Immature natural killer cell (primary cell): Measurements from ENCODE around the gene TNFRSF25. TPM values are rescaled to one million over a fixed set of nuclear protein-coding genes. Genes with fewer than 3 reads are reported as not detected.
A peak's percentile ranks its signal among the peaks of the same experiment; 100 is the strongest.
"Not testable (repeated sequence)": the region's sequence is repeated elsewhere in the genome, so short reads cannot be mapped to it uniquely, and the experiment has no call there.

Experiments used
- DNase-seq, 3 donors: peaks; one replicate each; pipeline ENCODE4 v3.0.0; 2022; ENCODE audit warnings: mixed read lengths in 1 of 3
- H3K27ac Mint-ChIP-seq, 6 donors: one replicate each; pipeline ENCODE4 v1.8.0; 2020; ENCODE audit warnings: mixed read lengths in 6 of 6, mild to moderate bottlenecking in 5 of 6, inconsistent platforms in 4 of 6, moderate library complexity in 3 of 6
- H3K27me3 Mint-ChIP-seq, 3 donors: one replicate each; pipeline ENCODE4 v1.8.0; 2020 to 2021; ENCODE audit warnings: low read depth in 3 of 3, mild to moderate bottlenecking in 3 of 3, mixed read lengths in 3 of 3, moderate library complexity in 3 of 3, inconsistent platforms in 1 of 3
- H3K36me3 Mint-ChIP-seq, 3 donors: one replicate each; pipeline ENCODE4 v1.8.0; 2020; ENCODE audit warnings: mixed read lengths in 3 of 3, inconsistent platforms in 2 of 3, mild to moderate bottlenecking in 2 of 3
- H3K4me1 Mint-ChIP-seq, 2 donors: one replicate each; pipeline ENCODE4 v1.8.0; 2020; ENCODE audit warnings: inconsistent platforms in 2 of 2, mild to moderate bottlenecking in 2 of 2, mixed read lengths in 2 of 2, moderate library complexity in 1 of 2
- H3K4me3 Mint-ChIP-seq, 5 donors: one replicate each; pipeline ENCODE4 v1.8.0; 2020; ENCODE audit warnings: mild to moderate bottlenecking in 5 of 5, mixed read lengths in 5 of 5, inconsistent platforms in 3 of 5, moderate library complexity in 3 of 5
- H3K9me3 Mint-ChIP-seq, 6 donors: one replicate each; pipeline ENCODE4 v1.8.0; 2020; ENCODE audit warnings: mild to moderate bottlenecking in 6 of 6, mixed read lengths in 6 of 6, inconsistent platforms in 4 of 6, moderate library complexity in 3 of 6
- polyA plus RNA-seq, 3 donors: library from polyadenylated mRNA; unstranded; fragments of 300-500 nt; fragmentation: Illumina TruSeq; gene quantifications; one replicate each; pipeline ENCODE4 v1.2.3, GENCODE V29; 2021

The TNFRSF25 gene
- polyA plus RNA-seq, 3 donors from 2014 or later = 3.1 to 15.3 (median 9.8) TPM

DNA sequence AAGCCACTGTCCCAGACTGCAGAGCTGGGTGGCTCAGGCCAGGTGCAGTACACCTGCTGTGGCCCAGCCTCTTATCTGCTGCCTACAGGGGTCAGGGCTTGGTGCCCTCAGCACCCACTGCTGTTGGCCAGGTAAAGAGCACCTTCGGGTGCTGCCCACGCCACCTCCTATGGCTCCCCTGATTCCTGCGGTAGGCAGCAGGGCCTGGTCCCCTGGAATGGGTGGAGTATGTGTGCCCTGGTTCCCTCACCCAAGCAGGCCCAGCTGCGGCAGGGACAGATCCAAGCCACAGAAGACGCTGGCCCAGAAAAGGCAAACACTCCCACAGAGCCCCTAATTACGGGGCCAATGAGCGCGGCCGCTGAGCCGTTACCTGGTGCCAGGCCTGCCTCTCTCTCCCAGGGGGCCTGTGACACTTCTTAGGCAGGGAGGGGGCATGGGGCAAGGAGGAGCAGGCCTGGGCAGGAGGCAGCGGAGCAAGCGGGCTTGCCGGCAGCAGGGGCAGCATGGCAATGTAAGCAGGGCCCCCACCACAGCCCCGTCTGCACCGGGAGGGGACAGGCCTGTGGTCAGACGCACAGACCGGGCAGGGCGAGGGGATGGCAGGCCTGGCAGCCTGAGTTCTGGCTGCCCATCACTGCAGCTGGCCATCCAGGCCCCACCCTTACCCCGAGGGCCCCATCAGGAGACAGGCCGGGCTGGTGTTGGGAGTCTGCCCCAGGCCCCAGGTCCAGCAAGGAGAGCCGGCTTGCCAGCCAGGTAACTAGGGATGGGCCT lies 22.4 kb downstream of the TNFRSF25 start:
- no peaks in the 10 kb centered on the region for H3K9me3 Mint-ChIP-seq
- DNase-seq = no peak
- H3K4me1 Mint-ChIP-seq = peaks cover 5 to 8% of the 10 kb centered on the region in 2 donors
- H3K27me3 Mint-ChIP-seq = peaks cover 9 to 16% (median 14%) of the 10 kb centered on the region in 3 donors
- no peak overlapping the region for H3K4me3 Mint-ChIP-seq
- H3K36me3 Mint-ChIP-seq = no peaks in the 10 kb centered on the region
- H3K27ac Mint-ChIP-seq = no peak overlapping the region

DNA sequence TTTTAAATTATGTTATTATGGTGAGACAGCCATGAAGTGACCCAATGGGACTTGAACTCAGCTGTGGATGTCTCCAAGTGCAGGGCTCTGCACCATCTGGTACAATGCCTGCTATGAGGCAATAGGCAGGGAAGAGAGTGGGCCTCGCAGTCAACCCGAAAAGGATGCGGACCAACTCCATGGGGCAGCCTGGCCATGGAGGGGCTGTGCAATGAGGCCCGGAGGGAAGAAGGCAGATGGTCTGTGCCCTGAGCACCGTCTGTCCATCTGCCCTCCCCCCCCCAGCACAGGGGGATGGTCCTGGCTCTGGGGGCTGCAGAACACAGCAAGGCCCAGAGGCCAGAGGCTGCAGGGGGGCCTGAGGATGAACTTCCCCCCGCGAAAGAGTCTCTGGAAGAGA lies 24.4 kb downstream of the TNFRSF25 start:
- peak overlapping the region in 2 of 5 donors; percentile 54 to 64 for H3K4me3 Mint-ChIP-seq
- no peak for DNase-seq
- no peaks in the 10 kb centered on the region for H3K9me3 Mint-ChIP-seq
- peaks cover 5 to 10% of the 10 kb centered on the region in 2 donors for H3K4me1 Mint-ChIP-seq
- H3K27me3 Mint-ChIP-seq = peaks cover 10 to 19% (median 13%) of the 10 kb centered on the region in 3 donors
- no peaks in the 10 kb centered on the region for H3K36me3 Mint-ChIP-seq
- H3K27ac Mint-ChIP-seq = no peak overlapping the region

DNA sequence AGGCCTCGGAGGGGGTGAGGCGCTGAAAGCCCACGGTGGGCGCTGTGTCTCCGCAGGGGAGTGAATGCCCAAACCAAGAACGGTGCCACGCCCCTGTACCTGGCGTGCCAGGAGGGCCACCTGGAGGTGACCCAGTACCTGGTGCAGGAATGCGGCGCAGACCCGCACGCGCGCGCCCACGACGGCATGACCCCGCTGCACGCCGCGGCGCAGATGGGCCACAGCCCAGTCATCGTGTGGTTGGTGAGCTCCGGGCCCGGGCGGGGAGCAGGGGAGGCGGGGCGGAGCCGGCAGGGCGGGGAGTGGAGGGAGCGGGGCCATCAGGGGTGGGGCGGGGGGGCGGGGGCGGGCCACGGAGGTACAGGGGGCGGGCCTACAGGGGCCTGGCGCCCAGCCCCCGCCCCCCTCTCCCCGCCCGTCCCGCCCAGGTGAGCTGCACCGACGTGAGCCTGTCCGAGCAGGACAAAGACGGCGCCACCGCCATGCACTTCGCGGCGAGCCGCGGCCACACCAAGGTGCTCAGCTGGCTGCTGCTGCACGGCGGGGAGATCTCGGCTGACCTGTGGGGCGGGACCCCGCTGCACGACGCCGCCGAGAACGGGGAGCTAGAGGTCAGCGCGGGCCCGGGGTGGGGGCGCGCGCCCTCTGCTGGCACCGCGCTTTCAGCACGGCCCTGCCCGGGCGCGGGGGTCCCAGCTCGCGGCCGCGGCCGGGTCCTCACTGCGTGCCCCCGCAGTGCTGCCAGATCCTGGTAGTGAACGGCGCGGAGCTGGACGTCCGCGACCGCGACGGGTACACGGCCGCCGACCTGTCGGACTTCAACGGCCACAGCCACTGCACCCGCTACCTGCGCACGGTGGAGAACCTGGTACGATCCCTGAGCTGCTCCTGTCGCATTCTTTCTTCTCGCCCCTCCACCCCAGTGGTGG lies 25.5 kb downstream of the TNFRSF25 start:
- H3K4me3 Mint-ChIP-seq = peak overlapping the region; percentile 54 to 74 (median 65)
- no peaks in the 10 kb centered on the region for H3K36me3 Mint-ChIP-seq
- H3K27me3 Mint-ChIP-seq = peaks cover 9 to 19% (median 12%) of the 10 kb centered on the region in 3 donors
- peaks cover 5 to 10% of the 10 kb centered on the region in 2 donors for H3K4me1 Mint-ChIP-seq
- no peak overlapping the region for H3K27ac Mint-ChIP-seq
- H3K9me3 Mint-ChIP-seq = no peaks in the 10 kb centered on the region
- peak; percentile 60 to 66 (median 64) for DNase-seq

DNA sequence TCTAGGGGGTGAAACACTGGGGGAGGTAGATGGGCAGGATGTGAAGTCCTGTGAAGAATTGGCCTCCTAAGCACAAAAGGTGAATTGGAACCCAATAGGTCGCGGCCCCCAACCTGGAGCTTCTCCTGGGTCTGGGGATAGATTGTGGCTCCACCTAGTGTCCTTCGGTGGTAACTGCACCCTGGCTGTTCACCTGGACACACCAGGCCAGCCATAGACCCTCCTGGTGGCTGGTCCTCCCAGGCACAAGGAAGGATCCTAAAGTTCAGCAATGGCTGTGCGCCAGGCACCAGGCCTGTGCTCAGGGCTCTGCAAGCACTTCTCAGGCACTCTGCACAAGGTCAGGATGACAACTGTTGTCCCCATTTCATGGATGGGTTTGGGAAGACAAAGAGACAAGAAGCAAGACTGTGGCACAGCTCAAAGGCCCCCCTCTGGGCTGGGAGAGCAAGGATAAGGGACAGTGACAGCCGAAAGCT lies 27.9 kb downstream of the TNFRSF25 start:
- peak; percentile 65 to 69 (median 68) for DNase-seq
- H3K9me3 Mint-ChIP-seq = no peaks in the 10 kb centered on the region
- no peak overlapping the region for H3K27ac Mint-ChIP-seq

DNA sequence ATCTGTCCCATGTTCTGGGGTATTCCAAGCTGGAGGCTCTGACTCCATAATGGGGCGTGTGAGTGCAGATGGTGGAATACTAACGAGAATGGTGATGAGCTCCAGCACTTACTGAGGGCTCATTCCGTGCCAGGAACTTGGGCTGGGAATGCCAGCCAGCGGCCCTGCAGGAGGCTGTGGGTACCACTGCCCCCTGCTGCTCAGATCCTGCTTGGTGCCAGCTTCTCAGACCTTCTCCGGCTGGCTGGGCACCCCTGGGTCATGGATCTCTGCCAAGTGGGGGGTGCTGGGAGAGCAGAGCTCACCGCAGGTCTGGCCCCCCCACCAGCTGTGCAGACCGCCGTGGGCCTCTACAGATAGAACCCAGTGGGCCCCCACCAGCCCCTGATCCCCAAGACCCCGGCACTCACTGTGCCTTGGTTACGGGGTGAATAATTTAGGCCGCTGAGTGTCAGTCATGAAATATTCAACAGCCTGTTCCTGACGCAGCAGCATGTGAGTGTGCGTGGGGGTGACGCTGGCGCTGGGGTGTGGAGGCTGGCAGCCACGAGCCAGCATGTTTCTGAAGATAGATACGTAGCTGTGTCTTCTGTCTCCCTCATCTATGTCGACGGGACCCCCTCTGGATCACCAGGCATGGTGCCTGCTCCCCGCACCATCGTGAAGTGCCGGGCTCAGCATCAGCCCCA lies 28.8 kb downstream of the TNFRSF25 start:
- H3K4me3 Mint-ChIP-seq, H3K9me3 Mint-ChIP-seq, H3K4me1 Mint-ChIP-seq, H3K36me3 Mint-ChIP-seq, H3K27ac Mint-ChIP-seq, DNase-seq: not testable (repeated sequence)
- H3K27me3 Mint-ChIP-seq = peaks cover 5 to 14% (median 12%) of the 10 kb centered on the region in 3 donors

More for the DNA sequence above, 27.9 kb downstream of the TNFRSF25 start:
- peak overlapping the region in 4 of 5 donors; percentile 34 to 71 (median 46) for H3K4me3 Mint-ChIP-seq
- no peaks in the 10 kb centered on the region for H3K36me3 Mint-ChIP-seq
- peaks cover 5 to 10% of the 10 kb centered on the region in 2 donors for H3K4me1 Mint-ChIP-seq
- H3K27me3 Mint-ChIP-seq = peaks cover 5 to 14% (median 12%) of the 10 kb centered on the region in 3 donors

DNA sequence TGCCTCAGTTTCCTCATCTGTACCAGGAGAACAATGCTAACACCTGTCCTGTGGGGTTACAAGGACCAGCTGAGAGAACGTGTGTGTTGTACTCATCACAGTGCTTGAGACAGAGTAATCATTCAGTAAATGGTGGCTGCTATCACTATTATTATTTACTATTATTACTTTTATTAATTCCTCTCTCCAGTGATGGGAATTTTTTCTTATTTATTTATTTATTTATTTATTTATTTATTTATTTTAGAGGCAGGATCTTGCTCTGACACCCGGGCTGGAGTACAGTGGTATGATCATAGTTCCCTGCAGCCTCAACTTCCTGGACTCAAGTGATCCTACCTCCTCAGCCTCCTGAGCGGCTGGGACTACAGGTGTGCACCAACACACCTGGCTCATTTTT lies 29.7 kb downstream of the TNFRSF25 start:
- not testable (repeated sequence) for H3K4me1 Mint-ChIP-seq, H3K4me3 Mint-ChIP-seq, H3K27ac Mint-ChIP-seq, H3K36me3 Mint-ChIP-seq, DNase-seq, H3K9me3 Mint-ChIP-seq
- H3K27me3 Mint-ChIP-seq = peaks cover 5 to 14% (median 12%) of the 10 kb centered on the region in 3 donors

DNA sequence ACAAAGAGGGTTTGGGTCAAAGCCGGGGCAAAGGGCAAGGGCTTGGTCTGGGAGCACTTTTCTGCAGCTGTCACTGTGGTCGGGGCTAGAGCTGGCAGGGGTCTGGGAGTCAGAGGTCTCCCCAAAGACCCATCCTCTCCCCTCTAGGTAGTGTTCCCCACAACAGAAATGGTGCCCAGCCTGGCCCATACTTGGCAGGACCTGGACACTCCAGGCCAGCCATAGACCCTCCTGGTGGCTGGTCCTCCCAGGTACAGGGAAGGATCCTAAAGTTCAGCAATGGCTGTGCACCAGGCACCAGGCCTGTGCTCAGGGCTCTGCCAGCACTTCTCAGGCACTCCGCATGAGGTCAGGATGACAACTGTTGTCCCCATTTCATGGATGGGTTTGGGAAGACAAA lies 30.4 kb downstream of the TNFRSF25 start:
- no peak for DNase-seq
- no peaks in the 10 kb centered on the region for H3K36me3 Mint-ChIP-seq
- peaks cover 5 to 7% of the 10 kb centered on the region in 2 donors for H3K4me1 Mint-ChIP-seq
- H3K27me3 Mint-ChIP-seq = peaks cover 3 to 12% (median 11%) of the 10 kb centered on the region in 3 donors
- H3K27ac Mint-ChIP-seq = no peak overlapping the region
- no peaks in the 10 kb centered on the region for H3K9me3 Mint-ChIP-seq
- H3K4me3 Mint-ChIP-seq = no peak overlapping the region

DNA sequence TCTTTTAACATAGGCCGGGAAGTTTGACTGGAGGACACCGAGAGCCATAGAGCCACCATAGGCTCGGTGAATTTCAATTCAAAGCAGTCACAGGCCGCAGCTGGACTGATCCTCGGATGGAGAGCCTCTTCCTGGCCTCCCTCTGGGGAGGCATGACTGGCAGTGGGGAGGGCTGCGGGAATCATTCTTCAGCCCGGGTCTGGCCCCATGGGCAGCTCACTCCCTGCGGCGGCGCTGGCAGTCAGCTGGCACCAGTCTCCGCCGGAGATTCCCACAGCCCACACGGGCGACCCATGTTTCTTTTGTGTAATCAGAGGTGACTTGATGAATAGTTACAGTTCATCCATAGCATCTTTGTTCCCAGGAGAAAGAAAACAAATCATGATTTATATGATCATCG lies 30.8 kb downstream of the TNFRSF25 start:
- peaks cover 3 to 14% (median 11%) of the 10 kb centered on the region in 3 donors for H3K27me3 Mint-ChIP-seq
- H3K27ac Mint-ChIP-seq = no peak overlapping the region
- peaks cover 5 to 7% of the 10 kb centered on the region in 2 donors for H3K4me1 Mint-ChIP-seq
- no peak overlapping the region for H3K4me3 Mint-ChIP-seq
- DNase-seq = no peak
- H3K9me3 Mint-ChIP-seq = no peaks in the 10 kb centered on the region
- no peaks in the 10 kb centered on the region for H3K36me3 Mint-ChIP-seq

DNA sequence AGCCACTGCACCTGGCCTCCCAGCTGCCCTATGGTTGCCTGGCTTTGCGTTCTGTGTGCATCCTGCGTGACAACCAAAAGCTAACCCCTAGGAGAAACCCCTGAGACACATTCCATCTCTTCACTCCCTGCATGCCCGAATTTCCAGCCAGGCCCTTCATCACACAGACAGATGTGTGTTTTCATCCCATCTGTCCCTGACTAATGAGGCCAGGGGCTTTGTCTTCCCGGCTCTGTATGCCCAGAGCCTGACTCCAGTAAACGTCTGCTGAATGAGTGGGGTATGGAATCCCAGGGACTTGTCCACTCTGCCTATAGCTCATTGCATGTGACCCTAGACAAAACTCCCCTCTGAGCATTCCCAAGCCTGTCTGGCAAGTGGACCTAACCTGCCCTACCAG lies 31.8 kb downstream of the TNFRSF25 start:
- Mint-ChIP-seq H3K36me3 (no peaks in the 10 kb centered on the region), H3K27me3 (peaks cover 2 to 7% (median 6%) of the 10 kb centered on the region in 3 donors), H3K9me3 (no peaks in the 10 kb centered on the region), H3K27ac (no peak overlapping the region), H3K4me1 (peaks cover under 1 to 3% of the 10 kb centered on the region in 2 donors), H3K4me3 (no peak overlapping the region)
- DNase-seq = no peak

DNA sequence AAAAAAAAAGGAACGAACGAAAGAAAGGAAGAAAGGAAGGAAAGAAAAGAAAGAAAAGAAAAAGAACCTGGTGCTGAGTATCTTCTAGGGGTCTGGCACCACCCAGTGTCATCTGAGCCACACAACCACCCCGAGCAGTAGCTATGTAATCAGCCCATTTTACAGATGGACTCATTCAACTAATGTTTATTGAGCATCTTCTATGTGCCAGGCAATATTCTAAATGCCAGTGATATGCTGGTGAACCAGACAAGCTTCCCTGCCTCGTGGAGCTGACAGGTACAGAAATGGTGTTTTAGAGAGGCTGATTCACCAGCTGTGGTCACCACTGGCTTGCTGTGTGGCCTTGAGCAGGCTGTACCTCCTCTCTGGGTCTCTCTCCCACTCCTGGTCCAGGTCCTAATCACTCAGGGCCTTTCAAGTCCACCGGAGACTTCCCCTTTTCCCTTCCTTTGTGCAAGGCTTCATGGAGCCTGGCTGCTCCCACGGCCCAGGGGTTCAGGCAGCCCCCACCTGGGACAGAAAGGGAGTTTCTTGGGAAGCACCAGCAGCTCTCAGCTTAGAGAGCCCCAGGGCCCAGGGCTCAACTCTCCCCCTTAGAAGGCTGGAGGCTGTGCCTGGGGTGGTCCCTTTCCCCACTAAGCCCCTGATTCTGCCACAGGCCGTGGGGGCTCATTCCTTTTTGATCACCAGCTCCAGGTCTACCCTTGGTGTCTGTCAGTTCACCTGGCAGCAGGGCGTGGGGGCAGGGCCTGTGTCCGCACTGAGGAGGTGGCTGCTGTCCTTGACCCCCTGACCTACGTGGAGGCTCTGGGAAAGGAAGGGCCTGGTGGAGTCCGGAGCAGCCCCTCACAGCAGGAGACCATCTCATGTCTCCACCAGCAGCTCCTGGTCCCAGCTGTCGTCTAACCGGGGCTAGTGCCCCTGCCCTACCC lies 34.1 kb downstream of the TNFRSF25 start:
- H3K4me3 Mint-ChIP-seq, H3K27ac Mint-ChIP-seq, H3K27me3 Mint-ChIP-seq, H3K4me1 Mint-ChIP-seq, H3K36me3 Mint-ChIP-seq, DNase-seq, H3K9me3 Mint-ChIP-seq: not testable (repeated sequence)

DNA sequence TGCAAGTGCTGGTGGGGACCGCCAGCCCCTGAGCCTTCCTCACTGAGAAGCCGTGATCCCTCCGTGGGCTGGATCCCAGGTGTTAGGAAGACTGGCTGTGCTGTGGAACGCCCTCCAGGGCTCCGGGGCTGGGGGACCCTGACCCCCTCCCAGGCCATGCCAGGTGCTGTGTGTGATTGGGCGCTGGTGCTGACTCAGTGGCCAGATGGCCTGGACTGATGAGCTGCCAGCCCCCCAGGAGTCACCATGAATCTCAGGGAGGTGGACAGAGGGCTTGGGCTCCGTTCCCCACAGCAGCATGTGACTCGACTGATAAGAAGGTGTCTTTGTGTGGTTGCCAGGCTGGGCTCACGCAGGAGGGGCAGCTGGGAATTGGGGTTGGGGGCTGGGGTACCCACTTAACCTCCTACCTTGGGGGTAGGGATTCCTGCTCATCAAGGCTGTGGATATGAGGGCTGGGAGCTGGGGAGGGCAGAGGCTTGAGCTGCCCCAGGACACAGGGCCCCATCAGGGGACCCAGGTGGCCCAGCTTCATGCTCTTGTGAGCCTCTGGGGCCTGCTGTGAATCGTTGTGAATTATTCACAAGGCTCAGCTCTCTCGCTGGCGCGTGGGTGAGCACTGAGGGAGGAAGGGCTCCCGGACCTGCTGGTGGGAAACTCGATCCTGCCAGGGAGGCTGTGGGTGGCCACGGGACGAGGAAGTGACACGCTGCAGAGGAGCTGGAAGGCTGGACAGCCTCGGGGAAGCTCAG lies 36.1 kb downstream of the TNFRSF25 start:
- not testable (repeated sequence) for H3K27ac Mint-ChIP-seq, H3K4me1 Mint-ChIP-seq, H3K36me3 Mint-ChIP-seq, DNase-seq, H3K27me3 Mint-ChIP-seq, H3K9me3 Mint-ChIP-seq, H3K4me3 Mint-ChIP-seq

DNA sequence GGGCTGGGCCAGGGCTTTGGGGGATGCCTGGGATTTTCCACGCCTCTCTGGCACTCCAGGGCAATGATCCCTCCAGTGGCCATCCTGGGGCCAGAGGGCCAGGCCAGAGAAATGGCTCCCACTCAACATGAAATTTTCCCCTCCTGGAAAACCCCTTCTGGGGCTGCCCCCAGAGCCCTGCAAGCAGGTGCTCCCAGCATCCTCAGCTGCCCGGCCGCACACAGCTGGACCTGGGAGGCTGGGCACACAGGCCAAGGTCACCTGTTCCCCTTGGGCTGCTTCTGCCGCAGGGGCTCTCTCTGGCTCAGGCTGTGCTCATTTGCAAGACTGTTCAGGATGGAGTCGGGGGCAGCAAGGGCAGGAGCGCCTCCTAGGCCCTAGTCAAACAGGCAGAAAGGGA lies 37.5 kb downstream of the TNFRSF25 start:
- not testable (repeated sequence) for H3K27ac Mint-ChIP-seq, H3K4me3 Mint-ChIP-seq, H3K27me3 Mint-ChIP-seq, H3K4me1 Mint-ChIP-seq, DNase-seq, H3K36me3 Mint-ChIP-seq, H3K9me3 Mint-ChIP-seq
